Activated CD8-positive, alpha-beta T cell treated with anti-CD3 and anti-CD28 coated beads for 36 hours (primary cell): ENCODE results near the gene AUTS2. TPM values are rescaled to one million over a fixed set of nuclear protein-coding genes. Genes with fewer than 3 reads are reported as not detected.

Source experiments
- ATAC-seq: fragments of 200-7000 bp; cut with Tn5 transposase; one replicate; pipeline ENCODE4 v1.10.0; 2021; ENCODE audit warnings: mild to moderate bottlenecking, moderate library complexity
- CTCF ChIA-PET: fragments of 350-600 bp; sonication (Branson Sonifier 250); formaldehyde crosslinking; loops from one replicate; lab custom pipeline; 2021; ENCODE audit warnings: antibody characterized with exemption; lab: Charles Lee
- POLR2A ChIA-PET: fragments of 350-600 bp; sonication (Branson Sonifier 250); formaldehyde crosslinking; loops from one replicate; lab custom pipeline; 2021; ENCODE audit warnings: antibody characterized with exemption; lab: Charles Lee
- DNase-seq: peaks from one replicate; pipeline ENCODE4 v3.0.0-alpha.2; 2020
- H3K27ac Mint-ChIP-seq: one replicate; pipeline ENCODE4 v1.8.0; 2021; ENCODE audit warnings: mild to moderate bottlenecking, mixed read lengths
- H3K27me3 Mint-ChIP-seq: one replicate; pipeline ENCODE4 v1.8.0; 2021; ENCODE audit warnings: mixed read lengths
- H3K36me3 Mint-ChIP-seq: one replicate; pipeline ENCODE4 v1.8.0; 2021; ENCODE audit warnings: low read depth, mixed read lengths
- H3K4me1 Mint-ChIP-seq: one replicate; pipeline ENCODE4 v1.8.0; 2021; ENCODE audit warnings: low read depth, mixed read lengths
- H3K4me3 Mint-ChIP-seq: one replicate; pipeline ENCODE4 v1.8.0; 2021; ENCODE audit warnings: mild to moderate bottlenecking, moderate library complexity, mixed read lengths
- H3K9me3 Mint-ChIP-seq: one replicate; pipeline ENCODE4 v1.8.0; 2021; ENCODE audit warnings: mixed read lengths
- intact Hi-C: fragments of 100-400 bp; cut with micrococcal nuclease; formaldehyde crosslinking; loops from one replicate; pipeline ENCODE4 v1.10.0; 2022
- total RNA-seq, 2 experiments: library from RNA; stranded (reverse); gene quantifications; one replicate each; pipeline ENCODE4 v1.2.3, GENCODE V29; 2021
- TF ChIP-seq, protein P1 (sequence below): fragments of 200-600 bp; IDR thresholded peaks from one replicate; pipeline ENCODE4 v1.8.0; 2022; ENCODE audit warnings: antibody characterized with exemption, mild to moderate bottlenecking

Gene AUTS2
- total RNA-seq, 2 experiments from 2014 or later, result 3.1 to 3.3 TPM

DNA sequence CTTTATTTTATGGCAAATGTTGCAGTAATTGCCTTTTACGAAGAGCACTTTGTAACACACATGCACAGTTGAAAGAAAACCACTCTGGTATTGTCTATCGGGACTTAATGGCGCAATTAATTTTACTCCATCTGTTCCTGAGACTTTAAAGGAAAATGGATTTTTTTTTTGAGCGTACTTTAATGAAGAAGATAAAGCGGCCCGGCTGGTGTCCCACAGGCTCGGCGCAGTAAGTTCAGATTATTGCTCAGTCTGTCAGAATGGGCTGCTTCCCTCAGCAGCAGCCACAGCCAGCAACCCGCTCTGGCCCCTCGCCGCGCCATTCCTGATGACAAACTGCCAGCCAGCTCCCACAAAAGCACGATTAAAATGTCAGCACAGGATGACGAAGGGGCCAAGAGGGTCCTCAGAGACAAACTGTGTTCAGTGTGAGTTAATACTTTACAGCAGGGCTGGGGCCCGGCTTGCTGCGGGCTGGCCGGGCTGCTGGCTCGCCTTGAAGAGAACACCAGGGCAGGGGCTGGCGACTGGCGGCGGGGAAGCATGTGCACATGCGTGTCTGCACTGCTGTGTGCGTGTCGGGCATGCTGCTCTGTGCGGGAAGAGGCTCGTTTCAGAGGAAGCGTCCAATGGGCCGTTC, 1032.7 kb downstream of the AUTS2 start:
- intact Hi-C loops, result no loop called here
- DNase-seq, result no peak
- POLR2A ChIA-PET, result no interaction called here
- Mint-ChIP-seq H3K27ac (no peak overlapping the region), H3K36me3 (no peaks in the 10 kb centered on the region), H3K27me3 (peaks cover 3% of the 10 kb centered on the region), H3K9me3 (peaks cover 3% of the 10 kb centered on the region), H3K4me1 (peaks cover 9% of the 10 kb centered on the region), H3K4me3 (no peak overlapping the region)
- TF ChIP-seq, protein P1, sequence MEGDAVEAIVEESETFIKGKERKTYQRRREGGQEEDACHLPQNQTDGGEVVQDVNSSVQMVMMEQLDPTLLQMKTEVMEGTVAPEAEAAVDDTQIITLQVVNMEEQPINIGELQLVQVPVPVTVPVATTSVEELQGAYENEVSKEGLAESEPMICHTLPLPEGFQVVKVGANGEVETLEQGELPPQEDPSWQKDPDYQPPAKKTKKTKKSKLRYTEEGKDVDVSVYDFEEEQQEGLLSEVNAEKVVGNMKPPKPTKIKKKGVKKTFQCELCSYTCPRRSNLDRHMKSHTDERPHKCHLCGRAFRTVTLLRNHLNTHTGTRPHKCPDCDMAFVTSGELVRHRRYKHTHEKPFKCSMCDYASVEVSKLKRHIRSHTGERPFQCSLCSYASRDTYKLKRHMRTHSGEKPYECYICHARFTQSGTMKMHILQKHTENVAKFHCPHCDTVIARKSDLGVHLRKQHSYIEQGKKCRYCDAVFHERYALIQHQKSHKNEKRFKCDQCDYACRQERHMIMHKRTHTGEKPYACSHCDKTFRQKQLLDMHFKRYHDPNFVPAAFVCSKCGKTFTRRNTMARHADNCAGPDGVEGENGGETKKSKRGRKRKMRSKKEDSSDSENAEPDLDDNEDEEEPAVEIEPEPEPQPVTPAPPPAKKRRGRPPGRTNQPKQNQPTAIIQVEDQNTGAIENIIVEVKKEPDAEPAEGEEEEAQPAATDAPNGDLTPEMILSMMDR, result no peak
- no peak for ATAC-seq
- CTCF ChIA-PET, result no interaction called here

DNA sequence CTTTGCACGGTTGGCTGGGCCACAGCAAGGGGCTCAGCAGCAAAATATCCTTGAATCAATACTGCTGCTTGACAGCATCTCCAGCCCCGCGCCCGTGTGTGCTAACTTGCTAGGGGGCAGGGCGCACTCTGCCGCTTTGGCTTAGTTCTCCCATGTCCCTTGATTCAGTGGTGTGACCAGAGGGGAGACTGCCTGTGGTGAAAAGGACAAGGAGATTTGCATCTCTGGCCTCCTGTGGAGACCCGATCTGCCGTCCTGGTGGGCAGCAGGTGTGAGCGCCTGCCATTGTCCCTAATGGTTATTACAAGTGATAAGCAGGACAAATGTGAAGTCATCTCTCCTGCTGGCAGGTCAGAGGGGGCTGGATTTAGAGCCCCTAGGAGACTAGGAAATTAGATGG, 1033.4 kb downstream of the AUTS2 start:
- H3K27me3 Mint-ChIP-seq, result peaks cover 3% of the 10 kb centered on the region
- H3K36me3 Mint-ChIP-seq, result no peaks in the 10 kb centered on the region
- ATAC-seq (no peak), DNase-seq (no peak)
- H3K9me3 Mint-ChIP-seq, result peaks cover under 1% of the 10 kb centered on the region
- CTCF ChIA-PET, result no interaction called here
- peaks cover 9% of the 10 kb centered on the region for H3K4me1 Mint-ChIP-seq
- H3K4me3 Mint-ChIP-seq, result no peak overlapping the region
- H3K27ac Mint-ChIP-seq, result no peak overlapping the region
- POLR2A ChIA-PET, result no interaction called here
- TF ChIP-seq, protein P1, result no peak
- intact Hi-C loops, result no loop called here

DNA sequence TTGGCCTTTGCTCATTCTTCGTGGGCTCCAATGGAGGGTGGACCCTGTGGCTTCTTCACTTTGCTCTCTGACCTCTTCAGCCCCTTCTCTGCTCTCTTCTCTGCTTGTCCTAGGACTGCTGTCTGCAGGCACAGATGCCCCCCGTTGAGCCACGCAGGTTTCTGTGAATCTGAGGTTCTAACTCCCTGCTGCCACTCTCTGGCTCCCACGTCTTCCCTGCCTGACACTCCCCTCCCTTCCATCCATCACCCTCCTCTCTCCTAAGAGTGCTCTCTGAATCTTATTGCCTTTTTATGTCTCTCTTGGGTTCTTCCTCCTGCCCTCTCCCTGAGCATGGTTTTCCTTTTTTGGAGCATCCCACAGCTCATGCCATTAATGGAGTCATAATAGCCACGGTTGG, 1034.1 kb downstream of the AUTS2 start:
- ATAC-seq (no peak), DNase-seq (no peak)
- Mint-ChIP-seq H3K4me3 (no peak overlapping the region), H3K27me3 (peaks cover 3% of the 10 kb centered on the region), H3K4me1 (peaks cover 12% of the 10 kb centered on the region), H3K9me3 (no peaks in the 10 kb centered on the region), H3K36me3 (no peaks in the 10 kb centered on the region), H3K27ac (no peak overlapping the region)
- POLR2A ChIA-PET, result no interaction called here
- TF ChIP-seq, protein P1, result no peak
- intact Hi-C loops, result no loop called here
- CTCF ChIA-PET, result no interaction called here

DNA sequence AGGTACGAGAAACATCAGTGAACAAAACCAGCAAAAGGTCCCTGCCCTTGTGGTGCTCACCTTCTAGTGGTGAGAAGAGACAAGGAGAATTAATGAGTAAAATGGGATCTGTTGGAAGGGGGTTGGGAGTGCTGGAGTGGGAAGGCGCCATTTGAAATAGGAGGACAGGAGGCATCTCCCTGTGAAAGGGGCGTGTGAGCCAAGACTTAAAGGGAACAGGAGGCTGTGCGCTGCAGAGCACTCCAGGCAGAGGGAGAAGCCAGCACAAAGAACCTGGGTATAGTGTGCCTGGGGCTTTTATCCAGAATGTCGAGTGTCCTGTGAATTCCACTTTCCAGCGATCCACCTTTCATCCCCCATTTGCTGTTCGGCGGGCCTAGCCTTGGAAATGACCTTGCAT, 1035.8 kb downstream of the AUTS2 start:
- Mint-ChIP-seq H3K4me1 (peaks cover 16% of the 10 kb centered on the region), H3K4me3 (no peak overlapping the region), H3K27me3 (no peaks in the 10 kb centered on the region), H3K9me3 (no peaks in the 10 kb centered on the region), H3K36me3 (no peaks in the 10 kb centered on the region), H3K27ac (no peak overlapping the region)
- DNase-seq (no peak), ATAC-seq (no peak)
- intact Hi-C loops, result no loop called here
- ChIA-PET CTCF (no interaction called here), POLR2A (interaction anchor here (0.9 kb wide), 1 partner anchor 13 kb away, joined by 4 read pairs; no protein-coding TSS in a partner anchor)
- TF ChIP-seq, protein P1, result no peak

DNA sequence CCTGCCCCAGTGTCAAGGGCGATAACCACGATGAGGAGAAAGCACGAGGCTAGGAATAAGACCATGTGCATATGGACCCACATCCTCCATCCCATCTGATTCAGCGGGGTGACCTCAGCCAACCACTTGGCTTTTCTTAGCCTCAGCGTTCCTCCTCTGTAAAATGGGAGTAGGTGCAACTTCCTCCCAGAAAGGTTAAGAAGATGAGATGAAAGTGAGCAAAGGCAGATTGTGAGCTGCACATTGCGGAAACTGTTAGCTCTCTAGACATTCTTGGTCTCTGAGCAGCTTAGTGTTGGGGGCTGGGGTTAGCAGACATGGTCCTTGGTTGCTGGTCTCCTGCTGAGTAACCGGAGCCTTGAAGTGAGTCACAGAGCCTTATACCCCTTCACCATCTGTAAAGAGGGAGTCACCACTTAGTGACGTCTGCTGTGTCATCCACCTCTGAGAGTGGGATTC, 1036.4 kb downstream of the AUTS2 start:
- peaks cover 16% of the 10 kb centered on the region for H3K4me1 Mint-ChIP-seq
- no peaks in the 10 kb centered on the region for H3K9me3 Mint-ChIP-seq
- no peaks in the 10 kb centered on the region for H3K36me3 Mint-ChIP-seq
- ChIA-PET CTCF (no interaction called here), POLR2A (interaction anchor here (0.9 kb wide), 1 partner anchor 13 kb away, joined by 4 read pairs; no protein-coding TSS in a partner anchor)
- intact Hi-C loops, result no loop called here
- ATAC-seq (peak; percentile 93), DNase-seq (peak; percentile 47)
- TF ChIP-seq, protein P1, result no peak
- H3K4me3 Mint-ChIP-seq, result no peak overlapping the region
- H3K27me3 Mint-ChIP-seq, result no peaks in the 10 kb centered on the region
- no peak overlapping the region for H3K27ac Mint-ChIP-seq
